ENCODE measurements around the gene ZNF543.
A peak's percentile ranks its signal among the peaks of the same experiment; 100 is the strongest.
"Not testable (repeated sequence)": the region's sequence is repeated elsewhere in the genome, so short reads cannot be mapped to it uniquely, and the experiment has no call there.

Gene ZNF543

GRCh38 chr19:57320180-57321084, at the start of gene ZNF543:
TSS of gene ZNF543 (plus strand) at chr19:57320472. CDS start at chr19:57320854, 382 bp downstream.
- peak; percentile 95 to 98 for DNase-seq

- DNase-seq: no peak
These were observed 49.0 kb upstream of the ZNF543 start for GRCh38 chr19:57271280-57271679.

DNA sequence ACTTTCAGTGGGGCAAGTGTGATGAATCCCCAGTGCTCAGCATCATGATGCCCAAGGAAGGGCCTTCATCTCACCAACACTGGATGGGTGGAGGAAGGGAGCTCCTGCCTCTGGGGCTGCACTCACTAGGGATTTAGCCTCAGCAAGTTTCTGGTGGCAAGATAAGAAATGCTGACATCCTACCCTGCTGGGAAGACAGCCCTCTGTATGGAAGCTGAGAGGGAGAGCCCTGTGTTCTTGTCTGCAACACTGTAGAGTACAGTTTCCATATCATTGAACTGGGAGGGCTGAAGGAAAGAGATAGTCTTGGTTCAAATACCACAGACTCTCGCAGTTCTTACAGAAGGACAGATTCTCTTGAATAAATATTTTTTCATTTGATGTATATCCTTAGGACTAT, 47.3 kb upstream of the ZNF543 start:
- DNase-seq: no peak

DNA sequence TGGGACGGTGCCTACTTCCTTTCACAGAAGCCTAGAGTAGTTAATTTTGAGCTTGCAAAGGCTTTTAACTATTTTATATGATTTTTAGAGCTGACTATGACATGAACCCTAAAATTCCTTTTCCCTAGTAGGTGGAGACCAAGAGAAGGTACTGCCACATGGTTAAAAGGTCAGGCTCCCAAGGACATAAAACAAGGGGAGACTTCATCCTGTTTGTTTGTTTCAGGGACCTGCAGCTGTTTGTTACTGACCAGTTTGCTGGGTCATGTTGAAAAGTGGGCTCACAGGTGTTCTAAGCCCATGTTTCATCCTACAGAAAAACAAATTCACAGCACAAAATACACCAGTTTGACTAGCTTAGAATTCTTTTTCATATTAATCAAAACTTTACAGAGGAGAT, 43.8 kb upstream of the ZNF543 start:
- no peak for DNase-seq

GRCh38 chr19:57278481-57278880, 41.8 kb upstream of the ZNF543 start:
- DNase-seq: not testable (repeated sequence)

DNA sequence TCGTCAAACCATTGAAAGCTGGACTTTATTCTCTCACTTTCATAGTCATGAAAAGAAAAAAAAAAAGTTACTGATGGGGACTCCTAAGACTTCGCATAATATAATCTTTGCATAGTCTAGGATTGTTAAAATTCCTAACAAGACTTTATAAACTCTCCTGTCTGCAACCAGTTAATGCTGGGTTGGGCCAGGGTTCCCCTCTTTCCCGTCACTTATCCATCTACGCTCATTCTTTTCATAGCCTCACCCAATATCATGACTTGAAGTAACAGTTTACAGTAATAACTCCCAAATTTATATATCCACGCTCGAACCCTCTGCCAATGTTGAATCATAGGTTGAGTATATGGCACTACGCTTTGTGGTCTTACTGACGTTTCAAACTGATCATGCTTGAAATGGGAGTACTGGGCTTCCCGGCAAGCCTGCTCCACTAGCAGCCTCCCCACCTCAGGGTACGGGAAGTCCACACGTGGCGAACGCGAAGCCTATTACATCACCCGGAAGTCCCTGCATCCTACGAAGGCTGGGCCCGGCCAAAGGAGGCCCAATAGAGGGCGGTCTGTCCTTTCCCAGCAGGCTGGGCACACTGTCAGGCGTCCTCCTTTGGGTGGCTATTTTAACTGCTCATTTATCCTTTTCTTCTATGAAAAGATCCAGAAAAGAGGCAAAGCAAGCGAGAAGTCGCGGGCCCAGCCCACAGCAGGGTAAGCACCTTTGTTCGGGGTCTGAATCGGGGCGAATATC, 40.7 kb upstream of the ZNF543 start:
- peak; percentile 89 to 93 for DNase-seq

GRCh38 chr19:57280165-57280961, 39.9 kb upstream of the ZNF543 start, which contains the start of gene ZNF460:
TSS of gene ZNF460 (plus strand) at chr19:57280485. CDS start at chr19:57280807, 322 bp downstream.
- peak; percentile 98 to 99 for DNase-seq

DNA sequence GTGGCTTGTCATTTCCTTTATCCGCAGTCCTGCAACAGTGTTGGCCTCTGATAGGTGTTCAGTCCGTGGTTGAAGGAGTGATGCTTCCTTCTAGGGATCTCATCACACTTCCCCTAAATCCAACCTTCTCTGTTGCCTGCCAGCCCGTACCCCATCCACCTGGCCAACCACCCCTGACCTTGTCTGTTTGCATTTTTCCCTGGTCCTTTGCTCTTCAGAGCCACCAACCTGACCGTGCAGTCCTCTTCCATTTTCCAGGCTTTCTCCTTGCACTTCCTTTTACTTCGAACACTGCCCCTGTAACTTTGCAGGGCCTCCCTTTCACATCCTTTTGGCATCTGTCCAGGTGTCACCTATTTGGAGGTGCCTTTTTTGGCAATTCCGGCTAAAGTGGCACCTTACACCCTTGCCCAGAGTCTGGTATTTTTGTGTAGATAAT, 39.3 kb upstream of the ZNF543 start:
- peak; percentile 10 to 13 for DNase-seq

DNA sequence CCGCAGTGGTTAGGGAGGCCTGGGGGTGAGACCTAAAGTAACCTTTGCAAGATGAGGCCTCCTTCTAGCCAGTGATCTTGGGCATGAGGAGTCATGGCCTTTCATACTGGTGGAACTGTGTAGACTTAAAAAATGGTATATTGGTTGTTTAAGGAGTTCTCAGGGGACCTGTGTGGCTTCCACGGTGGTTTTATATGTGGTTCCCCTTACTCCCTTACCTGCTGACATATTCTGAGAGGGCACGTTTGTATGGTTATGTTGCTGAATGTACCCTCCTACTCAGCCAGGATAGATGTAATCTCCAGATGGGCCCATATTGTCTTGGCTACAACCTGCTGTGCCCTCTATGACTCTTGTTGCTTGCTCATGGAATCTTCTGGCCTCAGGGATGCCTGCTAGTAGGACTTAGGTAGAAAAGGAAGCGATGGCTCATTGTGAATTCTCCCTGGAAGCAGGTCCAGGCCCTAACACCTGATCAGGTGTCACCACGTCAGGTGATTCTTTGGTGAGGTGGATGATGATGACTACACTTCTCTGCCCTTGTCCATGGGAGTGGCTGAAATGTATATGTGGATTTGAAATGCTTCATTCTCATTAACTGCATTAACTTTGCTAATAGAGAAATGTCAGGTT, 38.1 kb upstream of the ZNF543 start:
- DNase-seq: no peak

- no peak for DNase-seq
These were observed 31.9 kb upstream of the ZNF543 start for GRCh38 chr19:57288373-57288772.

GRCh38 chr19:57290970-57291369, 29.3 kb upstream of the ZNF543 start:
- DNase-seq: no peak

- DNase-seq: no peak
These were observed 27.7 kb upstream of the ZNF543 start for GRCh38 chr19:57292547-57292946.

GRCh38 chr19:57293719-57294118, 26.6 kb upstream of the ZNF543 start:
- DNase-seq: no peak

DNA sequence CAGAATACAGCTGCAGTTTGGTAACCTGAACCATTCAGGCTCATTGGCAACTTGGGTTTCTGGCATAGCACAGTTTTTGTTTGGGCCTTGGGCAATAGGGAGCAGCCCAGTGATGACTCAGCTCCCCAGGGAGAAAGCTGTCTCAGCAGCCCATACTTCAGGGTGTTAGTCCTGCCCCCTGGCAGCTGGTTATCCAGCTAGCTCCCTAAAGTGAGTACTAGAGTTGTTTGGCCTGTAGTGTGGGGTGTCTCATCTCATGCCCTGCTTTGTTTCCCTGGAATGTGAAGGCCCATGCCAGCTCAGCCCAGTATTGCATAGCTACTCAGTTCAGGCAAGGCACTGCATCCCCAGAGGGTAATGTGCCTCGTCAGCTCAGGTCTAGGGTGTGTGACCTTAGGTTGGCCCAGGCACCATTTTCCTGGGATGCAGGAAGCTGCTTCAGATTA, 18.2 kb upstream of the ZNF543 start:
- DNase-seq: no peak

GRCh38 chr19:57302727-57303401, 17.4 kb upstream of the ZNF543 start:
- no peak for DNase-seq

- no peak for DNase-seq
These were observed 15.2 kb upstream of the ZNF543 start for GRCh38 chr19:57305056-57305455.

GRCh38 chr19:57308514-57308913, 11.8 kb upstream of the ZNF543 start:
- DNase-seq: no peak

DNA sequence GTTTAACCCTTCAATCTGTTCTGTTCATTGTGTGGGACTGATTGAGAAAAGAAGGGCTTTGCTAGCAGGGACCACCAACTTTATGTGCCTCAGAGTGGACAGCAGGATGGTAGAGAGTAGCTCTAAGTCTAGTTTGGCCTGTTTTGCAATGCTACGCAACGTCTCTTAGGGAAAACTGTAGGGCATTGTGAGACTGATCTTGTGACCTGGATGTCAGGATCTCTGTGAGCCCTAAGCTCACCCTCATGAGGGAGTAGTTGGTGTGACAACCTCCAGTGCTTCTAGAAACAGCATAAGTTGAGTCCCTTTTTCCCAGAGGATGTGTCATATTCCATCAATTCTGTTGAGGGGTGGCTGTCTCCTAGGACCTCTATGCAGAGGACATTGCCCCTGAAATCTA, 9.5 kb upstream of the ZNF543 start:
- DNase-seq: no peak

DNA sequence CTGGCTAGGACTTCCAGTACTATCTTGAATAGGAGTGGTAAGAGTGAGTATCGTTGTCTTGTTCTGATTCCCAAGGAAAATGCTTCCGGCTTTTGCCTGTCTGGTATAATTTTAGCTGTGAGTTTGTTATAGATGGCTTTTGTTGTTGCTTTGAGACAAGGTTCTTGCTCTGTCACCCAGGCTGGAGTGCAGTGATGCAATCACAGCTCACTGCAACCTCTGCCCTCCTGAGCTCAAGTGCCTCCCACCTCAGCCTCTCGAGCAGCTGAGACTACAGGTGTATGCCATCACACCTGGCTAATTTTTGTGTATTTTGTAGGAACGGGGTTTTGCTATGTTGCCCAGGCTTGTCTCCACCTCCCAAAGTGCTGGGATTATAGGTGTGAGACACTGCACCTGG, 6.1 kb upstream of the ZNF543 start:
- DNase-seq: no peak

DNA sequence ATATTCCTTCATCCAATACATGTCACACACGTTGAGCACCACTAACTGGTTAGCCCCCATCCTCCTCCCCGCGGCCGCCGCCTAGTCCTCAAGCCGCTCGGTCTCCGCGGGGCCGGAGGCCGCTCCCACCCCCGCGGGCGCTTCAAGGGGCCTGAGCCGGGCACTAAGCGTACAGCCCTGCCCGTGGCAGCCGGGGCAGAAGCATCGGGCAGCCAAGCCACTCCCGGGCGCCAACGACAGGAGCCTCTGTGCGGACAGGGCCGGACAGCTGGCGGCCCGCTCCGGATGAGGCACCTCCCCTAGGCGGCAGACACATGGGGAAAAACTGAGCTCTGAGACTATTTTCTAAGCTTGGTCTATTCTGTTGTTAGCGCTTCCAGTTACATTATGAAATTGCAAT, 2.8 kb upstream of the ZNF543 start:
- no peak for DNase-seq

- no peak for DNase-seq
These were observed 448 bp upstream of the ZNF543 start for GRCh38 chr19:57319869-57320179.

GRCh38 chr19:57321116-57321515, 844 bp downstream of the ZNF543 start:
- DNase-seq: no peak
